Myocyte (in vitro differentiated cells): ENCODE measurements around the gene ZAR1L. TPM values are rescaled to one million over a fixed set of nuclear protein-coding genes. Genes with fewer than 3 reads are reported as not detected.

Experiments used
- DNase-seq: peaks from one replicate; pipeline ENCODE4 v3.0.0-alpha.2; 2012; ENCODE audit warnings: low read depth
- total RNA-seq: library from RNA; depleted of rRNA; stranded (reverse); fragments of >200 nt; gene quantifications from 2 replicates; pipeline ENCODE4 v1.2.3, GENCODE V29; 2014

Gene ZAR1L
- total RNA-seq, 1 donor from 2014 or later, result not detected

- DNase-seq, result no peak
Measured at GRCh38 chr13:32255724-32256109, 59.4 kb downstream of the ZAR1L start.

DNA sequence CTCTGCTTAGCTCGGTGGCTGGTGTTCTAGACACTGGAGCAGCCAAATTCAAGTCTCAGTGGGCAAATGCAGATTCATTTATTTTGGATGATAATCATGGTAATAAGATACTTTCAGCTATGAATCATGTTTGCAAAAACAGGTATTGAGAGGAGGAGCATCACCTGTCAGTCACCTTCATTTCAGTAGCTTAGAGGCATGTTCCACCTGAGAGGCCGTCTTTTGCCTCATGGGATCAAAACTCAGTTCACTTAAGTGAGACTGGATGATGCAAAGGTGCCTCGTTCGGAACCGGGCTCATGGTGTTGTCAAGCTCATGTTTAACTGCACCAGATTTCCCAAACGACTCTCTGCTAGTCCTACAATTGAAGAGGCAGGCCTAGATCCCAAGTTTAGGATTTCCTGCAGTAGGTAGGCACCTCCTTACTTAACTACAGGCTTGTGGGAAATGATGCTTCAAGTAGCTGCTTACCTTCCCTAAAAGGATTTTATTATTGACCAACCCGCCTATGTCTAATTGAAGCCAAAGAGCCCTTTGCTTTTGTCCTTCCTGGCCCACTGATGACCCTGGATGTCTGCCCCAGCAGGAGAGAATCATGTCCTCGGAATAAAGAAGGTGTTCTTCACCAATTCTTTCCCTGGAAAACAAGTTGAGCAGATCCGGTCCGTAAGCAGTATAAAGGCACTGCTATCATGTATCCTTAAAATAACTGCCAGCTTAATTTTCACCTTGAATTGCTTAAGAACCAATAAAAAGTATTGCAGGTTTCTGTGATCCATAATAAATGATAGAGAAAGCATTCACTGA is 60.0 kb downstream of the ZAR1L start:
- no peak for DNase-seq

- DNase-seq, result no peak
Measured at GRCh38 chr13:32254416-32254815, 60.7 kb downstream of the ZAR1L start.

DNA sequence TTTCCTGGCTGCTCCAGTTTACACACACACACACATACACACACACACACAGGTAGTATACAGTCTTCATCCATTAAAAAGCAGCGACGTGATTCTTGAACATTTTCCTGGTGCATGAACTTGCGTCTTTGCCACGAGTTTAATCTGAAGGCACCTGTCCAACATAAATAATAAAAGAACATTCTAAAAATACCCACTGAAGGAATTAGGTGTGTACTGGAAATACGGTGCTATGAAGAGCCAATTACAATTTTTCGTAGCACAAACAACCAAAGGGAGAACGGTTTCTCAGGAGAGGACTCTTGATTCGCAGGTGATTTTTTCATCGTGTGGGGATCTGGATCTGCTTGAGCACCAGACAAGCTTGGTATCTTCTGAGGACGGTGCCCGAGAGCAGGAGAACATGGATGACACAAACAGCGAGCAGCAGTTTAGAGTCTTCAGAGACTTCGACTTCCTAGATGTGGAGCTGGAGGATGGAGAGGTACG is 61.2 kb downstream of the ZAR1L start:
- DNase-seq, result no peak

Other genes with a start within 250 kb of the ZAR1L start
- 1.9 and 4.9 TPM in 2 replicates for gene BRCA2, start 145 bp upstream of the ZAR1L start, total RNA-seq
- 2.4 and 5.9 TPM in 2 replicates for gene N4BP2L1, start 112.8 kb upstream of the ZAR1L start, total RNA-seq
- gene N4BP2L2, start 223.4 kb upstream of the ZAR1L start, total RNA-seq, result 218 and 400 TPM in 2 replicates